IMR-90 (cell line): ENCODE measurements around the gene FTHL17. TPM values are rescaled to one million over a fixed set of nuclear protein-coding genes. Genes with fewer than 3 reads are reported as not detected.

ENCODE experiments used
- ATAC-seq: fragments of 200-7000 bp; cut with Tn5 transposase; 2 replicates; pipeline ENCODE4 v1.9.1; 2020; ENCODE audit warnings: low read depth, mild to moderate bottlenecking, moderate library complexity
- BruUV-seq: library from RNA; stranded (reverse); fragments of 400-500 nt; replicated peaks from 2 replicates; lab custom pipeline; 2021; lab: Mats Ljungman, UMichigan
- CTCF ChIA-PET: fragments of 300-600 bp; formaldehyde crosslinking; extraction: SDS; loops from one replicate; lab custom pipeline; 2021; ENCODE audit warnings: antibody characterized with exemption; lab: Yijun Ruan, JAX
- POLR2A ChIA-PET: fragments of 300-600 bp; sonication (Branson Sonifier 250); formaldehyde crosslinking; loops from one replicate; lab custom pipeline; 2022; ENCODE audit warnings: antibody characterized with exemption; ENCODE audit not compliant: unreplicated experiment; lab: Charles Lee
- DNase-seq: peaks from one replicate; pipeline ENCODE4 v3.0.0; 2013
- H2AFZ ChIP-seq: replicated peaks from 2 replicates; pipeline ENCODE3; 2013; ENCODE audit warnings: low read length, mild to moderate bottlenecking; ENCODE audit not compliant: poor library complexity
- H2AK5ac ChIP-seq: 2 replicates; pipeline ENCODE4 v1.6.1; 2013; ENCODE audit warnings: low read depth, low read length, inconsistent platforms
- H2AK9ac ChIP-seq: replicated peaks from 2 replicates; pipeline ENCODE3; 2013; ENCODE audit warnings: mild to moderate bottlenecking, low read depth, low read length, moderate library complexity; ENCODE audit not compliant: poor library complexity
- H2BK120ac ChIP-seq: 2 replicates; pipeline ENCODE4 v1.6.1; 2013; ENCODE audit warnings: low read depth, low read length, inconsistent platforms
- H2BK15ac ChIP-seq: 3 replicates; pipeline ENCODE4 v1.6.1; 2013; ENCODE audit warnings: low read depth, low read length, inconsistent platforms
- H2BK20ac ChIP-seq: 2 replicates; pipeline ENCODE4 v1.6.1; 2013; ENCODE audit warnings: low read depth, mild to moderate bottlenecking, inconsistent platforms, low read length, moderate library complexity
- H2BK5ac ChIP-seq: 2 replicates; pipeline ENCODE4 v1.6.1; 2013; ENCODE audit warnings: mild to moderate bottlenecking, low read depth, low read length, inconsistent platforms; ENCODE audit not compliant: poor library complexity, severe bottlenecking
- H3K14ac ChIP-seq: replicated peaks from 2 replicates; pipeline ENCODE4 v1.6.1; 2013; ENCODE audit warnings: low read depth, low read length, inconsistent platforms
- H3K18ac ChIP-seq: 2 replicates; pipeline ENCODE4 v1.6.1; 2013; ENCODE audit warnings: low read depth, low read length, control low read depth
- H3K23ac ChIP-seq: 2 replicates; pipeline ENCODE4 v1.6.1; 2013; ENCODE audit warnings: low read depth, low read length, inconsistent platforms
- H3K27ac ChIP-seq: 2 replicates; pipeline ENCODE4 v1.5.1; 2013; ENCODE audit warnings: mild to moderate bottlenecking, control low read depth, low read length; ENCODE audit not compliant: insufficient read depth
- H3K27me3 ChIP-seq: 2 replicates; pipeline ENCODE4 v1.6.1; 2013; ENCODE audit warnings: low read length; ENCODE audit not compliant: control insufficient read depth, insufficient read depth
- H3K36me3 ChIP-seq: 2 replicates; pipeline ENCODE4 v1.6.1; 2013; ENCODE audit warnings: low read length, mixed read lengths; ENCODE audit not compliant: control insufficient read depth, insufficient read depth
- H3K4ac ChIP-seq: 2 replicates; pipeline ENCODE4 v1.6.1; 2013; ENCODE audit warnings: low read depth, low read length, inconsistent platforms
- H3K4me1 ChIP-seq: 2 replicates; pipeline ENCODE4 v1.6.1; 2013; ENCODE audit warnings: low read length, mixed read lengths; ENCODE audit not compliant: control insufficient read depth, insufficient read depth
- H3K4me2 ChIP-seq: 2 replicates; pipeline ENCODE4 v1.6.1; 2013; ENCODE audit warnings: low read depth, mild to moderate bottlenecking, control low read depth, low read length, moderate library complexity
- H3K4me3 ChIP-seq: 2 replicates; pipeline ENCODE4 v1.5.1; 2013; ENCODE audit warnings: low read depth, mild to moderate bottlenecking, control low read depth, low read length, moderate library complexity; ENCODE audit not compliant: insufficient read depth
- H3K56ac ChIP-seq: 2 replicates; pipeline ENCODE4 v1.6.1; 2013; ENCODE audit warnings: low read length, inconsistent platforms; ENCODE audit not compliant: insufficient read depth; ENCODE audit errors: extremely low read depth
- H3K79me1 ChIP-seq, 2 experiments: 2 replicates each; pipeline ENCODE4 v1.6.1; 2013; ENCODE audit warnings: low read length in 2 of 2, inconsistent platforms in 1 of 2, low read depth in 1 of 2
- H3K9ac ChIP-seq: 2 replicates; pipeline ENCODE4 v1.6.1; 2013; ENCODE audit warnings: low read depth, low read length, control low read depth
- H3K9me1 ChIP-seq: 2 replicates; pipeline ENCODE4 v1.6.1; 2013; ENCODE audit warnings: low read length, inconsistent platforms; ENCODE audit not compliant: insufficient read depth
- H3K9me3 ChIP-seq: 2 replicates; pipeline ENCODE4 v1.6.1; 2013; ENCODE audit warnings: low read length; ENCODE audit not compliant: control insufficient read depth, insufficient read depth
- H4K20me1 ChIP-seq: 2 replicates; pipeline ENCODE4 v1.6.1; 2013; ENCODE audit warnings: low read length, inconsistent platforms; ENCODE audit not compliant: insufficient read depth
- H4K5ac ChIP-seq: 2 replicates; pipeline ENCODE4 v1.6.1; 2013; ENCODE audit warnings: mild to moderate bottlenecking, low read depth, low read length, control low read depth
- H4K8ac ChIP-seq, 2 experiments: 2 replicates each; pipeline ENCODE4 v1.6.1; 2013; ENCODE audit warnings: low read depth in 2 of 2, low read length in 2 of 2, control low read depth in 1 of 2, inconsistent platforms in 1 of 2
- H4K91ac ChIP-seq: 2 replicates; pipeline ENCODE4 v1.6.1; 2013; ENCODE audit warnings: low read depth, low read length, inconsistent platforms; ENCODE audit not compliant: insufficient read depth
- BHLHE40 ChIP-seq: fragments of 150-350 bp; IDR thresholded peaks from 2 replicates; pipeline ENCODE4 v1.6.1; 2016; ENCODE audit warnings: mild to moderate bottlenecking, low read depth, low read length
- CEBPB ChIP-seq: IDR thresholded peaks from 2 replicates; pipeline ENCODE4 v1.6.1; 2012; ENCODE audit warnings: low read depth, low read length, improper control_type of control experiment
- CHD1 ChIP-seq: IDR thresholded peaks from 2 replicates; pipeline ENCODE4 v1.6.1; 2012; ENCODE audit warnings: low read depth, low read length, improper control_type of control experiment
- FOS ChIP-seq: fragments of 150-350 bp; IDR thresholded peaks from 2 replicates; pipeline ENCODE4 v1.6.1; 2016; ENCODE audit warnings: low read depth, low read length
- MAFK ChIP-seq: IDR thresholded peaks from 2 replicates; pipeline ENCODE4 v1.6.1; 2012; ENCODE audit warnings: low read depth, low read length, improper control_type of control experiment
- MAZ ChIP-seq: IDR thresholded peaks from 2 replicates; pipeline ENCODE4 v1.6.1; 2012; ENCODE audit warnings: low read depth, mild to moderate bottlenecking, low read length, improper control_type of control experiment, moderate library complexity, borderline replicate concordance
- MXI1 ChIP-seq: IDR thresholded peaks from 2 replicates; pipeline ENCODE4 v1.6.1; 2012; ENCODE audit warnings: low read depth, mild to moderate bottlenecking, low read length, moderate library complexity, borderline replicate concordance
- POLR2A ChIP-seq: IDR thresholded peaks from 2 replicates; pipeline ENCODE4 v1.6.1; 2012; ENCODE audit warnings: mild to moderate bottlenecking, low read depth, low read length
- RAD21 ChIP-seq: IDR thresholded peaks from 2 replicates; pipeline ENCODE4 v1.6.1; 2012; ENCODE audit warnings: low read length, improper control_type of control experiment
- RCOR1 ChIP-seq: IDR thresholded peaks from 2 replicates; pipeline ENCODE4 v1.6.1; 2012; ENCODE audit warnings: mild to moderate bottlenecking, low read length, improper control_type of control experiment; ENCODE audit not compliant: insufficient replicate concordance
- RFX5 ChIP-seq: IDR thresholded peaks from 2 replicates; pipeline ENCODE4 v1.8.0; 2012; ENCODE audit warnings: low read depth, mild to moderate bottlenecking, low read length, moderate library complexity
- SMC3 ChIP-seq: fragments of 150-350 bp; IDR thresholded peaks from 2 replicates; pipeline ENCODE4 v1.6.1; 2016; ENCODE audit warnings: low read depth, mild to moderate bottlenecking, antibody characterized with exemption, low read length, moderate library complexity
- WGBS, 2 experiments: methylation state at CpG; one replicate each; pipeline versions ENCODE4 v1.1.5 to v1.1.7; 2013; ENCODE audit warnings: missing lambda C conversion rate in 2 of 2; ENCODE audit not compliant: insufficient read length in 1 of 2; ENCODE audit errors: extremely low coverage in 2 of 2; 5-methylcytosine and 5-hydroxymethylcytosine counted together
- dilution Hi-C: fragments of 300-500 bp; cut with HindIII; formaldehyde crosslinking; loops from one replicate; pipeline ENCODE4 v1.14.3; 2018; ENCODE audit warnings: low sequenced_read_pairs; ENCODE audit not compliant: unreplicated experiment
- in situ Hi-C: fragments of 300-500 bp; cut with MboI; formaldehyde crosslinking; loops from 3 replicates; pipeline ENCODE4 v1.14.3; 2019; ENCODE audit warnings: low sequenced_read_pairs, inconsistent platforms, mixed read lengths
- intact Hi-C: fragments of 100-400 bp; cut with micrococcal nuclease; formaldehyde crosslinking; loops from 2 replicates; pipeline ENCODE4 v1.10.0; 2022
- polyA plus RNA-seq, 3 experiments: library from polyadenylated mRNA; depleted of rRNA; stranded (reverse); fragments of >200 nt; gene quantifications; 2 replicates each; pipeline ENCODE4 v1.2.3, GENCODE V29; 2012; ENCODE audit warnings: low replicate concordance in 1 of 3
- total RNA-seq: library from RNA; depleted of rRNA; stranded (reverse); fragments of >200 nt; gene quantifications from 2 replicates; pipeline ENCODE4 v1.2.3, GENCODE V29; 2012

The FTHL17 gene
- total and polyA plus RNA-seq, 2 of the 4 experiments (the other 2 are of a cell fraction) = not detected

DNA sequence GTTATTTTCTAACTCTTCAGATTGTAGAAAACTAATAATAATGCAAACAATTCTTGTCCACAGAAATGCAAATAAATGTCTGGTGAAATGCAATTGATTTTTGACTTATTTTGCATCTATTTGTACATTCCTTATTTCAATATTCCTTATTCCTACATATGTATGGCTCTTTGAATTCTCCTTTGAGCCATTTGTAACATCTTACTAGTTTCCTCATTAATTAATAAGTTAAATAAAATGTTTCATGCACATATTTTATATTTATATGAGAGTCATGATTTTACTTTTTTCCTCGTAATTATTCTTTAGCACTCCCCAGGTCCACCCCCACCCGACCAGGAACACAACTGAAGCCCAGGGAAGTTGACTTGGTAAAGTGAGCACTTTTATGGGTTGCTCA lies 2.7 kb upstream of the FTHL17 start:
- ChIA-PET POLR2A (no interaction called here), CTCF (no interaction called here)
- Histone ChIP-seq H2AFZ (no peak overlapping the region), H3K36me3 (no peaks in the 10 kb centered on the region), H2AK5ac (no peak overlapping the region), H2BK15ac (no peak overlapping the region), H3K27me3 (no peaks in the 10 kb centered on the region), H3K9me1 (no peaks in the 10 kb centered on the region), H2BK120ac (no peak overlapping the region), H4K8ac (no peak overlapping the region), H3K4me2 (no peak overlapping the region), H4K20me1 (no peaks in the 10 kb centered on the region), H3K27ac (no peak overlapping the region), H2AK9ac (no peak overlapping the region), H4K91ac (no peak overlapping the region), H3K9ac (no peak overlapping the region), H3K56ac (no peak overlapping the region), H3K4ac (no peak overlapping the region), H3K23ac (no peak overlapping the region), H3K79me1 (no peaks in the 10 kb centered on the region), H3K4me1 (no peaks in the 10 kb centered on the region), H2BK20ac (no peak overlapping the region), H3K14ac (no peak overlapping the region), H2BK5ac (no peak overlapping the region), H4K5ac (no peak overlapping the region), H3K4me3 (no peak overlapping the region), H3K9me3 (peaks cover 2% of the 10 kb centered on the region; the same call in 1 of the 2 replicates), H3K18ac (no peak overlapping the region)
- intact Hi-C loops (no loop called here), in situ Hi-C loops (no loop called here), dilution Hi-C loops (no loop called here)
- DNase-seq = no peak
- no peak for TF ChIP-seq CHD1
- no peak for TF ChIP-seq BHLHE40
- TF ChIP-seq CEBPB = no peak
- TF ChIP-seq MAZ = no peak
- no peak for TF ChIP-seq RFX5
- TF ChIP-seq MXI1 = no peak
- no peak for TF ChIP-seq SMC3
- TF ChIP-seq RAD21 = no peak
- TF ChIP-seq RCOR1 = no peak
- no peak for TF ChIP-seq POLR2A
- TF ChIP-seq MAFK = no peak
- TF ChIP-seq FOS = no peak
- BruUV-seq = no TSS peak
- no peak for ATAC-seq
- WGBS, 2 experiments = no CpG with 5 or more reads among the region's 2 CpGs
